Measurements from ENCODE around the gene MOBP.

The MOBP gene

DNA sequence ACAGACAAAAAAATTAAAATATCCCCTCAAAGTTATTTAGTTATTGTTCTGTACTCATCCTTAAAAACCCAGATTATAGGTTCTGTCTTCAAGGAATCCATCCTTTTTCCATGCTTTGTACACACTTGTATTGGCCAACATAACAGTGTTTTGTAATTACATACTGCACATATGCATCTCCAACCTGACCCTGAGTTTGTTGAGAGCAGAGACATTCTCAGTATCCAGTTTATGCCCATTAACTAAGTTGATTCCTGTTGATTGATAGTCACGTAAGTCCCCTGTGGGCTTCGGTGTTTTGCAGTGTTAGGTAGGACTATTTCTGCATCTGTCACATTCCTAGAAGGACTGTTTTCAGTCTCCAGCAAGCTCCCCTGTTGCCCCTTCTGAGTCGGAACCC, 33.6 kb downstream of the MOBP start:
- DNase-seq, result no peak

GRCh38 chr3:39501968-39502837, 34.7 kb downstream of the MOBP start:
- DNase-seq, result no peak

- DNase-seq, result no peak
These were observed 35.3 kb downstream of the MOBP start for GRCh38 chr3:39502838-39503145.

DNA sequence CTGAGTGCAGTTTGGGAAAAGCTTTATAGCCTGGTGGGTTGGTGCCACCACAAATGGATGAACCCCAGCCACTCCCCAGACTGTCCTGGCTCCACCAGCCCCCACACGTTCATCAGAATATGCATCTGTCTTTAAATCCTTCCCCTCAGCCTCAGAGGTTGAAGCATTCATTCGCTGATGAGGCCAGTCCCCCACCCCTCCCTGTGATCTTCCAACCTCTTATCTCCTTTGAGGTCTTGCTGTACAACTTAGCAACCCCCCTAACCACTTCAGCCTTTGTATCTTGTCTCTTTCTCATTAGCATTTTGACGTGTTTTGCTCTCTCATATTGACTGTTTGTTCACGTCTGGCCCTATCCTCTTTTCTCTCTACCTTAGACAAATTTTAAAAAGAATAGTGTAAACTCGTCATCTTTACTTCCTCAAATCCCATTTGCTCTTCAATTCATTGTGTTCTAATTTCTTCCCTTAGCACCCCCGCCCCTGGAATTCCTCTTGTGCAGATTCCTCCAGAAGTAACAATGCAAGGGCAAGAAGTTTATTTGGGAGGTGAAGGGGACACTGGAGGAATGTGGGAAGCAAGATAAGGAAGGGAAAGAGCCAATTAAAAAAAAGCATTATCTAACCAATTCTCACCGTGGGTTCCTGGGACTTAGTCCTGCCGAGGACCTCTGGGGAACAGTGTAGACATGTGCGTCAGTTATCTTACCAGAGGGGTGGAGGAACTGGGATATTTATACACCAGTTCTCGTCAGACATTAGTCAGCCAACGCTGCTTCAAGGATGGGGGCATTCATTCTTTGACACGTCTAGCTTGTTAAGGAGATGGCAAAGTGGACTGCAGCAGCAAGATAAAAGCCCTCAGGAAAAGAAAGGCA, 38.6 kb downstream of the MOBP start:
- DNase-seq, result no peak

DNA sequence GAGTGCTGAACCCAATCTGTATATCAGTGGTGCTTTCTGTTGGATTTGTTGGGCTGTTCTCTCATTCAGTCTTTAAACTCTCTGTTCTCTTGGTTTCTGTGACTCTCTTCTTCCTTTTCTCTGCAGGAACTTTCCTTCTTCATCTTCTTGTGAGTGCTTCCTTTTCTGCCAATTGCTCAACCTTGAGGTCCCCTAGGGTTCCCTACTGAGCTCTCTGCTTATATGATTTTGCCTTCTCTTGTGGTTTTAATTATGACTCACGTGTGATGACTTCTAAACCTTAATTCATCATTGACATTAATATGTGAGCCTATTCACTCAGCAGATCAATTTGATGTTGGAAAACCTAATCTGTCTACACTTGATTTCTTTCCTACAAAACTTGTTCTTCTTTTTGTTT, 39.4 kb downstream of the MOBP start:
- DNase-seq, result no peak

DNA sequence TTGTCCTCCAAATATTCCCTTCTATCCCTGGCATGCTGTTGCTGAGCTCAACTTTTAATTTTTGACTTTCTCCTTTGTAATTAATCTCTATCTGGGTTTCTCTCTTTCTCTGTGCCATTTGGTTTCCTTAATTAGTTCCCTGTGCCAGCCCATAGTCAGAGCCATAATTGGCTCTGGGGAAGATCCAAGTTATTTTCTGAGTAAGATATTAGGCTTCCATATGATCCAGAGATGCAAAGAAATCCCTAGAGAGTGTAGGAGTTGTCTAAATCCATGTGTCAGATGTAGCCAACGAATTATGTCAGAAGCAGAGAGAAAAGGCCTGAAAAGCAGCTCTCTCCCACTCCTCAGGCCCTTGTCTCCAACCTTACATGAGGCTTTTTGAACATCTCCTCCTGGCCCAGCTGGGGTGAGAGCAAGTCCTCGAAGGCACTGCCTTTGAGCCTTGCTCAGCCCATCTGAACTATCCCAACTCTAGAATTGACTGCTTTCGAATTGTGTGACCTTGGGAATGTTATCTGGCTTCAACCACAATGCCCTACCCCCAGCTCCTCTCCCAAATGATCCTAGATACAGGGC, 46.4 kb downstream of the MOBP start:
- no peak for DNase-seq

- DNase-seq, result no peak
These were observed 48.4 kb downstream of the MOBP start for GRCh38 chr3:39515681-39516441.

DNA sequence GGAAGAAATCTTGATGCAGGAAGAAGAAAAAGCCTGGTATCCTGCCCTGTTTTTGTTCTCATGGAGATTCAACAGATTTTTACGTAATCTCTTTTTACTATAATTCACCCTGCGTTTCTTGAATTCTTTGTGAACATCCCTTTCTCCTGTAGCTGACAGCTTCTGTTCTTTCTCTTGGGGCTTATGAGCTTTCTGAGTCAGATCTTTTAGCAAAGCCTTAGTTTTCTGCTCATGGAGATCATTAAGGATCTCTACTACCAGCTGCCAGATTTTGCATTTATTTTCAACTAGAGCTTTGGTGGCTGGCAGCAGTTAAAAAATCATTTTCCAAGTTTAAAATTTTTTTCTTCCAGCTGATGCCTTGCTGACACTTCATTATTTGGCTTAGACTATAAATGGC, 51.6 kb downstream of the MOBP start:
- no peak for DNase-seq

- no peak for DNase-seq
These were observed 52.2 kb downstream of the MOBP start for GRCh38 chr3:39519554-39520288.

- DNase-seq, result no peak
These were observed 54.0 kb downstream of the MOBP start for GRCh38 chr3:39521456-39521855.

GRCh38 chr3:39524107-39524506, 56.6 kb downstream of the MOBP start:
- DNase-seq, result no peak

- DNase-seq, result peak; percentile 6
These were observed 61.4 kb downstream of the MOBP start for GRCh38 chr3:39528844-39529243.

DNA sequence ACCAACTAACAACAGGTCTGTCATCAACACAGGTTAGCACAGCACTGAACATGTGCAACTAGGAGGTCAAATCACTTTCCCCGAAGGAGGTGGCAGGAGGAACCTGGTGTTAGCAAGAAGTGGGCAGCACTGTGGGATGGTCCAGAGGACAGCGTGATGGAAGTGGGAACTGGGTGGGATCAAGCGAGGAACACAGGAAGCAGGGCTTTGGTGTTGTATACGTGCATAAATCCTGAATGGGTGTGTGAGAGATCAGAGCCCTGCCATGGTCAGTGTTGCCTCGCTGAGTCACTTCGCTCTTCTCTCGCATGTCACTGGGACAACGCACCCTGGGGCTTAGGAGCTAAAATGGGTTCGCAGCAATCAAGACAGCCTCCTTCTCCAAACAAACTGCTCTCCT, 62.1 kb downstream of the MOBP start:
- no peak for DNase-seq

DNA sequence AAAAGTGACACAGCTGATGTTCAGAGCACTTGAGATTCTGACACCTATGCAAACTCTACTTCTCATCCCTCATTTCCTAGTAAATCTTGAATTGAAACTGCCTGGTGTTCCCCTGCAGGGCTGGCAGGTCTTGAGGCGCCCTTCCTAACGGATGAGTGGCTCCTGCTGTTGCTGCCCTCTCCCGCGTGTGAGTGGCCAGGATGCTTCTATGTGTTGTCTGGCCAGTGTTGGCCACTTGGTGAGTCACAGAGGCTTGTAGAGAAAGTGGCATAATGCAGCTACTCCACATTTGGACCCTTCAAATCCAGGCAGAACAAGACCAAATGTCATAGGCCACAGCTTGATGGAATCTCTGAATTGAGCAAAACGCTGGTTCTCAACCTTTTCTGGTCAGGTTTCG, 63.6 kb downstream of the MOBP start:
- no peak for DNase-seq

DNA sequence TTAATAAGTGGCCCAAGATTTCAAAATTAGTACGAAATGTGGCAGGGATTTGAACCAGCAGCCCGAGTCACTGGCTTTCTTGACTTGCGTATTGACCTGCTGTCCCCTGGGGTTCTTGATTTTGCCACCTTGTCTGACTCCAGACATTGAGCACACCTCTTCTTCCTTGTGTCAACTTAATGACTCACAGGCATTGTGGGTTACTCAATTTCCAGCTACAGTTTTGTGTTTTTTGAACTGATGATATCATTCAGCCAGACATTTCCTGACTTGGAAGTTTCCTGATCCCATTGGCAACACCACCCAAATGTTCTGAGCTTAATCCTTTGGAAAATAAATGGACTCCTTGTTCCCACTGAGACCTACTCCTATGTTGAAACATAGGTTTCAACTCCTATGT, 64.2 kb downstream of the MOBP start:
- peak; percentile 42 for DNase-seq

- DNase-seq, result no peak
These were observed 65.3 kb downstream of the MOBP start for GRCh38 chr3:39532777-39533176.

DNA sequence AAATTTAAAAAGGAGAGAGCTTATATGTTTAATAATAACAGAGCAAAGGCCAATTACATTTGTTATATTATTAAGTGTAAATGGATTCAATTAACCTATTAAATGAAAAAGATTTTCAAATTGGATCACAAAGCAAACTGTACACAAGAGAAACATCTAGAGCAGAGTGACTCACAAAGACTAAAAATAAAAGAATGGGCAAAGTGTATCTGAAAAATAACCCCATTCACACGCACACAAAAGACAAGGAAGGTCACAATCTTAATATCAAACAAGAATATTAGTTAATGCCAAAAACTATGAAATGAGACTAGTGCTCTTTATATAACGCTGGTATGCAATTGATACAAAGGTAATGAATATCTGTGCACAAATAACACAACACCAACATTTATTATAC, 65.7 kb downstream of the MOBP start:
- no peak for DNase-seq

GRCh38 chr3:39540162-39540921, 72.9 kb downstream of the MOBP start:
- no peak for DNase-seq

GRCh38 chr3:39541442-39541841, 74.0 kb downstream of the MOBP start:
- DNase-seq, result no peak

DNA sequence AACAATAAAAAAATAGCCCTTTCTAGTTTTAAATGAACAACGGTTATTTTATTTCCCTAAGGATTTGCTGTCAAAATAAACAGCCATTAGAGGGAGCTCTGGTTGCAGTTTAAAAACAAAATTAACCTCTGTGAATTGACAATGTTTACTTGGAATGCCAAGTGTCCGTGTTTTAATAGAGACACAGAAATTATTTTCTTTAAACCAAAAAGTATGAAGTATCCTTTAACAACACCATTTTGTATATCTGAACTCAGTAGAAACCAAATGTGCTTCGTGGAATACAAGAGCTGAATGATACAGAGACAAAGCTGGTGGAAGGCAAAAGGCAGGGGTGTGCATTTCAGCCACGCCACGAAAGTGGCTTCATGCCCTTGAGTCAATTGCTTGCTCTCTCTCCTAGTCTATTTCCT, 74.4 kb downstream of the MOBP start:
- DNase-seq, result peak; percentile 15

- no peak for DNase-seq
These were observed 75.1 kb downstream of the MOBP start for GRCh38 chr3:39542588-39542988.

DNA sequence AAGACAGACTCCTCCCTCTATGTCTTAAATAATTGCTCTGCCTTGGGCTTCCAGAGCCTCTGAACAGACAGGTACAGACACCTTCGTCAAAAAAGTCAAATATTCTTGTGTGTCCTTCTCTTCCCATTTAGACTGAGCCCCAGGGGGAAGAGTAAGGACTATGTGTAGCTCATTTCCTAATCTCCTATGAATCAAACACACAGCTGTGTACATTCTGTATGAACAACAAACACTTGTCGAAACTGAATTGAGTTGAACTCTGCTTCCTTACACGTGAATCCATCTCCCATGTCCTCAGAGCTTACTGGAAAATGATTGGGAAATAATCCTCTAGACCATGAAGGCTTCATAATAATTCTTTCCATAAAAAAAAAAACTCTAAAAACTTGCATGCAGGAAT, 80.8 kb downstream of the MOBP start:
- DNase-seq, result no peak

Data from kidney glomerular epithelial cell (primary cell).